Smooth muscle cell (in vitro differentiated cells): ENCODE data around the gene NLK. TPM values are rescaled to one million over a fixed set of nuclear protein-coding genes. Genes with fewer than 3 reads are reported as not detected.

Experiments used
- DNase-seq: peaks from one replicate; lab custom pipeline; 2025; ENCODE audit not compliant: unreplicated experiment; lab: John Stamatoyannopoulos, UW
- H2AFZ ChIP-seq: fragments of 200-600 bp; sonication (generic); 2 replicates; pipeline ENCODE4 v1.6.0; 2016; ENCODE audit warnings: antibody characterized with exemption, low read depth, mild to moderate bottlenecking
- H3F3A ChIP-seq: fragments of 200-600 bp; sonication (generic); 2 replicates; pipeline ENCODE4 v1.6.0; 2017; ENCODE audit warnings: antibody characterized with exemption, low read depth
- H3K27ac ChIP-seq: fragments of 200-600 bp; sonication (generic); 2 replicates; pipeline ENCODE4 v1.5.1; 2016; ENCODE audit warnings: low read depth, mild to moderate bottlenecking
- H3K27me3 ChIP-seq: fragments of 200-600 bp; sonication (generic); 2 replicates; pipeline ENCODE4 v1.6.1; 2016; ENCODE audit warnings: low read depth, mild to moderate bottlenecking
- H3K36me3 ChIP-seq: fragments of 200-600 bp; sonication (generic); 2 replicates; pipeline ENCODE4 v1.5.1; 2016; ENCODE audit warnings: low read depth
- H3K4me1 ChIP-seq: fragments of 200-600 bp; sonication (generic); 2 replicates; pipeline ENCODE4 v1.5.1; 2016; ENCODE audit warnings: low read depth
- H3K4me2 ChIP-seq: fragments of 200-600 bp; sonication (generic); 2 replicates; pipeline ENCODE4 v1.6.0; 2016; ENCODE audit warnings: mild to moderate bottlenecking
- H3K4me3 ChIP-seq: fragments of 200-600 bp; sonication (generic); 2 replicates; pipeline ENCODE4 v1.5.1; 2016; ENCODE audit warnings: mild to moderate bottlenecking
- H3K79me2 ChIP-seq: fragments of 200-600 bp; sonication (generic); 2 replicates; pipeline ENCODE4 v1.6.0; 2016; ENCODE audit warnings: low read depth, mild to moderate bottlenecking
- H3K9ac ChIP-seq: fragments of 200-600 bp; sonication (generic); 2 replicates; pipeline ENCODE4 v1.6.0; 2016; ENCODE audit warnings: low read depth
- H3K9me3 ChIP-seq: fragments of 200-600 bp; sonication (generic); replicated peaks from 2 replicates; pipeline ENCODE4 v1.5.1; 2016; ENCODE audit warnings: low read depth
- H4K20me1 ChIP-seq: fragments of 200-600 bp; sonication (generic); 2 replicates; pipeline ENCODE4 v1.6.0; 2016; ENCODE audit warnings: low read depth
- CTCF ChIP-seq: fragments of 200-600 bp; sonication (generic); IDR thresholded peaks from 2 replicates; pipeline ENCODE4 v1.5.1; 2017; ENCODE audit warnings: borderline replicate concordance, mild to moderate bottlenecking, antibody characterized with exemption; ENCODE audit not compliant: insufficient read depth, poor library complexity, severe bottlenecking
- WGBS: methylation state at CpG from one replicate; pipeline ENCODE4 v1.1.7; 2016; ENCODE audit warnings: low lambda C conversion rate; 5-methylcytosine and 5-hydroxymethylcytosine counted together
- polyA plus RNA-seq: library from polyadenylated mRNA; unstranded; fragments of >200 nt; fragmentation: Nextera tagmentation; extraction: Ambion mirVana; gene quantifications from 2 replicates; pipeline ENCODE4 v1.2.1, GENCODE V29; 2016
- total RNA-seq: library from RNA; depleted of rRNA; stranded (reverse); fragments of >200 nt; gene quantifications from 2 replicates; pipeline ENCODE4 v1.2.3, GENCODE V29; 2014

NLK gene
- total and polyA plus RNA-seq, 2 experiments from 2014 or later, result 1.8 to 18.0 TPM

- Histone ChIP-seq H2AFZ (no peak overlapping the region), H3F3A (no peaks in the 10 kb centered on the region), H3K27ac (no peak overlapping the region), H3K4me1 (peaks cover 41% of the 10 kb centered on the region), H3K4me2 (peak overlapping the region; percentile 95), H3K36me3 (no peaks in the 10 kb centered on the region), H3K79me2 (peaks cover 57% of the 10 kb centered on the region), H3K4me3 (peak overlapping the region; percentile 27), H3K9me3 (no peaks in the 10 kb centered on the region), H3K9ac (no peak overlapping the region), H3K27me3 (no peaks in the 10 kb centered on the region), H4K20me1 (peaks cover 58% of the 10 kb centered on the region)
- no peak for DNase-seq
- WGBS, result 93% methylated on average over 3 of the region's 3 CpGs
- TF ChIP-seq CTCF, result no peak
Measured at GRCh38 chr17:28043296-28043695, 819 bp downstream of the NLK start.

- Histone ChIP-seq H3K79me2 (peaks cover 61% of the 10 kb centered on the region), H3K4me3 (peak overlapping the region; percentile 27), H3F3A (no peaks in the 10 kb centered on the region), H3K9me3 (no peaks in the 10 kb centered on the region), H3K36me3 (no peaks in the 10 kb centered on the region), H3K27me3 (no peaks in the 10 kb centered on the region), H3K27ac (no peak overlapping the region), H3K4me1 (peaks cover 45% of the 10 kb centered on the region), H3K4me2 (peak overlapping the region; percentile 95), H3K9ac (no peak overlapping the region), H4K20me1 (peaks cover 63% of the 10 kb centered on the region), H2AFZ (no peak overlapping the region)
- no peak for DNase-seq
- no peak for TF ChIP-seq CTCF
Measured at GRCh38 chr17:28043741-28044140, 1.3 kb downstream of the NLK start.

- no peaks in the 10 kb centered on the region for H3K9me3 ChIP-seq
- peaks cover 77% of the 10 kb centered on the region for H3K79me2 ChIP-seq
- no peaks in the 10 kb centered on the region for H3K36me3 ChIP-seq
- no peak overlapping the region for H2AFZ ChIP-seq
- H3K4me2 ChIP-seq, result peak overlapping the region; percentile 95
- DNase-seq, result no peak
- H4K20me1 ChIP-seq, result peaks cover 78% of the 10 kb centered on the region
- no peak for TF ChIP-seq CTCF
- H3K27ac ChIP-seq, result no peak overlapping the region
- H3K4me1 ChIP-seq, result peaks cover 46% of the 10 kb centered on the region
- no peaks in the 10 kb centered on the region for H3F3A ChIP-seq
- 81% methylated on average over 3 of the region's 3 CpGs for WGBS
- H3K27me3 ChIP-seq, result no peaks in the 10 kb centered on the region
- H3K4me3 ChIP-seq, result no peak overlapping the region
- no peak overlapping the region for H3K9ac ChIP-seq
Measured at GRCh38 chr17:28045304-28045703, 2.8 kb downstream of the NLK start.

- Histone ChIP-seq H3K9ac (no peak overlapping the region), H3K27me3 (no peaks in the 10 kb centered on the region), H3F3A (no peaks in the 10 kb centered on the region), H3K4me1 (peaks cover 46% of the 10 kb centered on the region), H3K4me2 (peak overlapping the region; percentile 95), H3K79me2 (peaks cover 86% of the 10 kb centered on the region), H3K9me3 (no peaks in the 10 kb centered on the region), H3K36me3 (no peaks in the 10 kb centered on the region), H3K27ac (no peak overlapping the region), H4K20me1 (peaks cover 88% of the 10 kb centered on the region), H2AFZ (no peak overlapping the region), H3K4me3 (no peak overlapping the region)
- no peak for DNase-seq
- 92% methylated on average over 3 of the region's 3 CpGs for WGBS
- no peak for TF ChIP-seq CTCF
Measured at GRCh38 chr17:28046034-28046825, 3.8 kb downstream of the NLK start.
